Osteoblast (primary cell): Measurements from ENCODE around the gene C1orf174. TPM values are rescaled to one million over a fixed set of nuclear protein-coding genes. Genes with fewer than 3 reads are reported as not detected.
A peak's percentile ranks its signal among the peaks of the same experiment; 100 is the strongest.

Experiments used
- DNase-seq: peaks from one replicate; pipeline ENCODE4 v3.0.0; 2011; ENCODE audit warnings: low spot score, mixed read lengths; ENCODE audit not compliant: insufficient read length; ENCODE audit errors: missing footprints
- H2AFZ ChIP-seq: 2 replicates; pipeline ENCODE4 v1.6.0; 2011; ENCODE audit warnings: mild to moderate bottlenecking, low read length
- H3K27ac ChIP-seq: 2 replicates; pipeline ENCODE4 v1.5.1; 2011; ENCODE audit warnings: mild to moderate bottlenecking, low read depth, low read length, moderate library complexity
- H3K27me3 ChIP-seq: 2 replicates; pipeline ENCODE4 v1.6.0; 2012; ENCODE audit warnings: mild to moderate bottlenecking, control low read depth, inconsistent platforms, low read length, moderate library complexity; ENCODE audit not compliant: insufficient read depth
- H3K36me3 ChIP-seq: 2 replicates; pipeline ENCODE4 v1.5.1; 2011; ENCODE audit warnings: mild to moderate bottlenecking, low read length, control low read depth, moderate library complexity; ENCODE audit not compliant: insufficient read depth
- H3K4me1 ChIP-seq: 2 replicates; pipeline ENCODE4 v1.5.1; 2011; ENCODE audit warnings: mild to moderate bottlenecking, low read length, control low read depth, moderate library complexity; ENCODE audit not compliant: insufficient read depth
- H3K4me2 ChIP-seq: 2 replicates; pipeline ENCODE4 v1.6.0; 2011; ENCODE audit warnings: mild to moderate bottlenecking, low read length; ENCODE audit not compliant: insufficient read depth
- H3K4me3 ChIP-seq: fragments of 200-600 bp; sonication (generic); 3 replicates; pipeline ENCODE4 v1.5.1; 2012; ENCODE audit warnings: mild to moderate bottlenecking, low read length, inconsistent platforms; ENCODE audit not compliant: insufficient read depth
- H3K79me2 ChIP-seq: 2 replicates; pipeline ENCODE4 v1.6.0; 2012; ENCODE audit warnings: mild to moderate bottlenecking, low read length, control low read depth, inconsistent platforms; ENCODE audit not compliant: insufficient read depth
- H3K9me3 ChIP-seq: 2 replicates; pipeline ENCODE4 v1.5.1; 2011; ENCODE audit warnings: low read depth, low read length, control low read depth
- H4K20me1 ChIP-seq: 2 replicates; pipeline ENCODE4 v1.6.0; 2012; ENCODE audit warnings: mild to moderate bottlenecking, low read length, control low read depth; ENCODE audit not compliant: insufficient read depth
- total RNA-seq: library from RNA; depleted of rRNA; stranded (reverse); fragments of >200 nt; gene quantifications from 2 replicates; pipeline ENCODE4 v1.2.3, GENCODE V29; 2012
- TF ChIP-seq, protein P1 (sequence below): IDR thresholded peaks from 2 replicates; pipeline ENCODE4 v1.5.1; 2011; ENCODE audit warnings: mild to moderate bottlenecking, low read depth, low read length, moderate library complexity; ENCODE audit errors: extremely low read depth

C1orf174 gene
- total RNA-seq, 1 donor, result 29.3 TPM

DNA sequence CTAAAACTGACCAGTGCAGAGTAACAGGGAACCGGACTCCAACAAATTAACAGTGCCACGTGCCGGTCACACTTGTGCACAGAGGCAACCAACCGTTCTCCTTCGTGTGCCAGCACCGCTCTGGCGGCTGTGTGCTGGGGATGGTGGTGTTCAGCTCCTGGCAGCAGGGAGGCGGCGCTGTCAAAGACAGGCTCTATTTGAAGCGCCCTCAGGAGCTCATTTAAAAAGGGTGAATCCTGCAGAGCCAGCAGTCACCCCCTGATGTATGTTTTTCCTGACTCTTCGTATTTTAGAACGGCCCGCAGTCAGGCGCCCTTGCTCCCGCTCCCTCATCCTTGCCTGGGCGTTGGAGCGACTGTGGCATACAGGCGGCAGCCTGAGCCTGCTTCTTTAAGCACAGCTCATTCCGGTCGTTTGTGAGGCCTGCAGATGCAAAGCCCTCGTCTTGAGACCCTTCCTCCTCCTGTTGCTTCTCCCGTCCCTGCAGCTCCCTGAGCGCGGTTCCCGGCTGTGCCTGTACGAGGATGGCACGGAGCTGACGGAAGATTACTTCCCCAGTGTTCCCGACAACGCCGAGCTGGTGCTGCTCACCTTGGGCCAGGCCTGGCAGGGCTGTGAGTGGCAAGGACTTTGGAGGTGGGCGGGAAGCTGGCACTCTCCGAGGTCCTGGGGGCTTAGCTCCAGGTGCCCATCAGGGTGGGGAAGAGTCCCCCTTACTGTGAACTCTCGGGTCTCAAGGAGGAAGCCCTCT lies 41.7 kb downstream of the C1orf174 start:
- peaks cover 30% of the 10 kb centered on the region for H4K20me1 ChIP-seq
- no peaks in the 10 kb centered on the region for H3K27me3 ChIP-seq
- H3K27ac ChIP-seq, result no peak overlapping the region
- peak; percentile 96 for DNase-seq
- H2AFZ ChIP-seq, result peak overlapping the region; percentile 98
- H3K4me3 ChIP-seq, result peak overlapping the region; percentile 100
- H3K4me1 ChIP-seq, result peaks cover 12% of the 10 kb centered on the region
- H3K9me3 ChIP-seq, result no peaks in the 10 kb centered on the region
- TF ChIP-seq, protein P1, sequence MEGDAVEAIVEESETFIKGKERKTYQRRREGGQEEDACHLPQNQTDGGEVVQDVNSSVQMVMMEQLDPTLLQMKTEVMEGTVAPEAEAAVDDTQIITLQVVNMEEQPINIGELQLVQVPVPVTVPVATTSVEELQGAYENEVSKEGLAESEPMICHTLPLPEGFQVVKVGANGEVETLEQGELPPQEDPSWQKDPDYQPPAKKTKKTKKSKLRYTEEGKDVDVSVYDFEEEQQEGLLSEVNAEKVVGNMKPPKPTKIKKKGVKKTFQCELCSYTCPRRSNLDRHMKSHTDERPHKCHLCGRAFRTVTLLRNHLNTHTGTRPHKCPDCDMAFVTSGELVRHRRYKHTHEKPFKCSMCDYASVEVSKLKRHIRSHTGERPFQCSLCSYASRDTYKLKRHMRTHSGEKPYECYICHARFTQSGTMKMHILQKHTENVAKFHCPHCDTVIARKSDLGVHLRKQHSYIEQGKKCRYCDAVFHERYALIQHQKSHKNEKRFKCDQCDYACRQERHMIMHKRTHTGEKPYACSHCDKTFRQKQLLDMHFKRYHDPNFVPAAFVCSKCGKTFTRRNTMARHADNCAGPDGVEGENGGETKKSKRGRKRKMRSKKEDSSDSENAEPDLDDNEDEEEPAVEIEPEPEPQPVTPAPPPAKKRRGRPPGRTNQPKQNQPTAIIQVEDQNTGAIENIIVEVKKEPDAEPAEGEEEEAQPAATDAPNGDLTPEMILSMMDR, result peak; percentile 27
- no peaks in the 10 kb centered on the region for H3K36me3 ChIP-seq
- peak overlapping the region; percentile 85 for H3K4me2 ChIP-seq
- H3K79me2 ChIP-seq, result peaks cover 44% of the 10 kb centered on the region

DNA sequence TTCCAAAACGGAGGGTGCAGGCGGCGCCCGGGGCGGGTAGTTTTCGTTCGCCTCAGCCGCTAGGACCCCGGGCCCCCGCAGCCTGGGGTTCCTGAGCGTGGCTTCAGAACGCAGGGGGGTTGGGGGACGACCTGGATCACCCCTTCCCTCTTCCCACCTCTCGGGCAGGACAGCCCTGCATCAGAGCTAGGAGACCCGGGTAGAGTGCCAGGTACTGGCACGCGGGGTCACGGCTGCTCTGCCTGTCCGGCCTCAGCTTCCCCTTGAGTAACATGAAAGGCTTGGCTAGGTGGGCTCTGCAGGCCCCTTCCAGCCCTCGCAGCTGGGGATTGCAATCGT lies 42.3 kb downstream of the C1orf174 start:
- TF ChIP-seq, protein P1, result no peak
- H3K9me3 ChIP-seq, result no peaks in the 10 kb centered on the region
- DNase-seq, result no peak

DNA sequence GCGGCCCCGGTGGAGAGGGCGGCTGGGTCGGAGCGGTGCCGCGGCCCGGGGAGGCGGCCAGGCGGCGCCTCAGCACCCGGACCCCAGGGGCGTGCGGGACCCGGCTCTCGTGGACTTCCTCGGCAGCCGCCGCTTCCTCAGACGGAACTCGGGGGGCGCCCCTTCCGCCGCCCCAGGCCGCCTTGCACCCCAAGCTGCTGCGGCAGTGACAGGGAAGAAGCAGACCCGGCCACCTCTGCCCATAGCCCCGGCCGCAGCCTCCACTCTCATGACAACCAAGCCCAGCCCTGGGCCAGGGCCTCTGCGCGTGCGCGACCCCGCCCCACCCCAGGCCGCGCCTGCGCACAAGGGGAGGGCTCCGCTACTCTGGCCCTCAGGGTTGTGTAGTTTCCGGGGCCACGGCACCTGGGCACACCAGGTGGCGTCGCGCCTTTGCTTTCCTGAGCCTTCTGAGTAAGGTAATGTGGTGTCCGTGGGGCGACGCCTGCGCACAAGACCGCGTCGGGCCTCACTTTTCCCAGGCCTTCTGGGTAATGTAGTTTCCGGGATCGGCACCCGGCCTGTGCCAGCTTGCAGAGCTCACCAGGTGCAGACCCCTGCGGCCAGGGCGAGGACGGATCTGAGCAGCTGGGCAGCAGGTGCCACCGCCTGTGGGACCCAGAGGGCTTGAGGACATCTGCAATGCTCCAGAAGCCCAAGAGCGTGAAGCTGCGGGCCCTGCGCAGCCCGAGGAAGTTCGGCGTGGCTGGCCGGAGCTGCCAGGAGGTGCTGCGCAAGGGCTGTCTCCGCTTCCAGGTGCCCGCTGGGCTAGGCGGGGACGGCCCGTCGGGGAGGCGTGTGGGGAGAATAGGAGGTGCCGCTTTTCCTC lies 42.9 kb downstream of the C1orf174 start, which contains the start of the genes CEP104 and DFFB:
Gene CEP104, minus strand, starts transcription at position 289 of the 868 bp plus-strand sequence. CDS start 4,804 bp downstream, outside the sequence.
Gene DFFB, plus strand, starts transcription at position 554 of the 868 bp plus-strand sequence. Its CDS starts 128 bp downstream, at position 682.
- Histone ChIP-seq H3K27ac (peak within 1 kb of the TSS; percentile 85), H2AFZ (peak within 1 kb of the TSS; percentile 98), H3K79me2 (peaks cover 53% of the 10 kb centered on the region), H3K4me3 (peak within 1 kb of the TSS; percentile 100), H4K20me1 (peaks cover 30% of the 10 kb centered on the region), H3K27me3 (no peaks in the 10 kb centered on the region), H3K36me3 (no peaks in the 10 kb centered on the region), H3K4me1 (peaks cover 12% of the 10 kb centered on the region), H3K9me3 (no peaks in the 10 kb centered on the region), H3K4me2 (peak within 1 kb of the TSS; percentile 85)
- peak; percentile 100 for DNase-seq
- TF ChIP-seq, protein P1, result no peak

More for the DNA sequence above, 42.3 kb downstream of the C1orf174 start:
- H3K4me2 ChIP-seq, result peak overlapping the region; percentile 85
- H3K4me1 ChIP-seq, result peaks cover 12% of the 10 kb centered on the region
- H3K27me3 ChIP-seq, result no peaks in the 10 kb centered on the region
- H4K20me1 ChIP-seq, result peaks cover 30% of the 10 kb centered on the region
- H3K27ac ChIP-seq, result no peak overlapping the region
- H2AFZ ChIP-seq, result peak overlapping the region; percentile 98
- H3K79me2 ChIP-seq, result peaks cover 50% of the 10 kb centered on the region
- H3K36me3 ChIP-seq, result no peaks in the 10 kb centered on the region
- H3K4me3 ChIP-seq, result peak overlapping the region; percentile 100
